Loucy (cell line): ENCODE data around the gene PTPRN2.

Source experiments
- H2AFZ ChIP-seq: fragments of 200-600 bp; sonication (generic); 2 replicates; pipeline ENCODE4 v1.6.0; 2016; ENCODE audit warnings: antibody characterized with exemption, mild to moderate bottlenecking, low read length, moderate library complexity
- H3F3A ChIP-seq: fragments of 200-600 bp; 2 replicates; pipeline ENCODE4 v1.6.0; 2016; ENCODE audit warnings: antibody characterized with exemption, low read depth, mild to moderate bottlenecking
- H3K27me3 ChIP-seq: fragments of 200-600 bp; sonication (generic); 2 replicates; pipeline ENCODE4 v1.6.1; 2014; ENCODE audit warnings: low read length, mild to moderate bottlenecking; ENCODE audit not compliant: insufficient read depth, poor library complexity, severe bottlenecking
- H3K36me3 ChIP-seq: fragments of 200-600 bp; sonication (generic); 2 replicates; pipeline ENCODE4 v1.6.1; 2016; ENCODE audit warnings: low read length; ENCODE audit not compliant: insufficient read depth
- H3K4me1 ChIP-seq: fragments of 200-600 bp; sonication (generic); 2 replicates; pipeline ENCODE4 v1.5.1; 2014; ENCODE audit warnings: low read length, mild to moderate bottlenecking; ENCODE audit not compliant: insufficient read depth, poor library complexity, severe bottlenecking
- H3K4me2 ChIP-seq: fragments of 200-600 bp; sonication (generic); 2 replicates; pipeline ENCODE4 v1.6.0; 2014; ENCODE audit warnings: antibody characterized with exemption, low read length, low read depth, mild to moderate bottlenecking; ENCODE audit not compliant: poor library complexity, severe bottlenecking
- H3K4me3 ChIP-seq: fragments of 200-600 bp; sonication (generic); 2 replicates; pipeline ENCODE4 v1.5.1; 2014; ENCODE audit warnings: low read length, mild to moderate bottlenecking, mixed read lengths; ENCODE audit not compliant: poor library complexity, severe bottlenecking
- H3K79me2 ChIP-seq: fragments of 200-600 bp; sonication (generic); 2 replicates; pipeline ENCODE4 v1.6.1; 2014; ENCODE audit warnings: low read length; ENCODE audit not compliant: insufficient read depth
- H3K9ac ChIP-seq: fragments of 200-600 bp; sonication (generic); 2 replicates; pipeline ENCODE4 v1.6.0; 2014; ENCODE audit warnings: mild to moderate bottlenecking, low read depth, low read length, moderate library complexity; ENCODE audit not compliant: poor library complexity, severe bottlenecking
- H3K9me2 ChIP-seq: fragments of 200-600 bp; sonication (generic); replicated peaks from 2 replicates; pipeline ENCODE4 v1.6.1; 2016; ENCODE audit warnings: low read depth, low read length, mixed read lengths
- H3K9me3 ChIP-seq: fragments of 200-600 bp; sonication (generic); 2 replicates; pipeline ENCODE4 v1.6.1; 2014; ENCODE audit warnings: mild to moderate bottlenecking, antibody characterized with exemption, low read length, low read depth; ENCODE audit not compliant: insufficient read depth
- H4K20me1 ChIP-seq: fragments of 200-600 bp; sonication (generic); 2 replicates; pipeline ENCODE4 v1.6.0; 2014; ENCODE audit warnings: antibody characterized with exemption, low read length, mild to moderate bottlenecking; ENCODE audit not compliant: insufficient read depth, poor library complexity, severe bottlenecking
- EZH2phosphoT487 ChIP-seq: fragments of 200-600 bp; IDR thresholded peaks from 2 replicates; pipeline ENCODE4 v1.6.1; 2018; ENCODE audit warnings: antibody characterized with exemption, mild to moderate bottlenecking, moderate library complexity, borderline replicate concordance
- TF ChIP-seq, protein P1 (sequence below): fragments of 200-600 bp; sonication (generic); conservative IDR thresholded peaks from 2 replicates; pipeline ENCODE4 v1.5.1; 2014; ENCODE audit warnings: mild to moderate bottlenecking, antibody characterized with exemption, low read length

Gene PTPRN2

GRCh38 chr7:157646551-157646950 is 941.1 kb downstream of the PTPRN2 start:
- no peak for TF ChIP-seq EZH2phosphoT487
- TF ChIP-seq, protein P1, sequence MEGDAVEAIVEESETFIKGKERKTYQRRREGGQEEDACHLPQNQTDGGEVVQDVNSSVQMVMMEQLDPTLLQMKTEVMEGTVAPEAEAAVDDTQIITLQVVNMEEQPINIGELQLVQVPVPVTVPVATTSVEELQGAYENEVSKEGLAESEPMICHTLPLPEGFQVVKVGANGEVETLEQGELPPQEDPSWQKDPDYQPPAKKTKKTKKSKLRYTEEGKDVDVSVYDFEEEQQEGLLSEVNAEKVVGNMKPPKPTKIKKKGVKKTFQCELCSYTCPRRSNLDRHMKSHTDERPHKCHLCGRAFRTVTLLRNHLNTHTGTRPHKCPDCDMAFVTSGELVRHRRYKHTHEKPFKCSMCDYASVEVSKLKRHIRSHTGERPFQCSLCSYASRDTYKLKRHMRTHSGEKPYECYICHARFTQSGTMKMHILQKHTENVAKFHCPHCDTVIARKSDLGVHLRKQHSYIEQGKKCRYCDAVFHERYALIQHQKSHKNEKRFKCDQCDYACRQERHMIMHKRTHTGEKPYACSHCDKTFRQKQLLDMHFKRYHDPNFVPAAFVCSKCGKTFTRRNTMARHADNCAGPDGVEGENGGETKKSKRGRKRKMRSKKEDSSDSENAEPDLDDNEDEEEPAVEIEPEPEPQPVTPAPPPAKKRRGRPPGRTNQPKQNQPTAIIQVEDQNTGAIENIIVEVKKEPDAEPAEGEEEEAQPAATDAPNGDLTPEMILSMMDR, result no peak
- H3F3A ChIP-seq, result no peaks in the 10 kb centered on the region
- H3K9me3 ChIP-seq, result peaks cover 3% of the 10 kb centered on the region; the same call in 1 of the 2 replicates
- no peak overlapping the region for H3K4me3 ChIP-seq
- H3K79me2 ChIP-seq, result no peaks in the 10 kb centered on the region
- H3K36me3 ChIP-seq, result peaks cover 6% of the 10 kb centered on the region; the same call in 1 of the 2 replicates
- no peak overlapping the region for H3K4me2 ChIP-seq
- H3K9me2 ChIP-seq, result no peaks in the 10 kb centered on the region
- peaks cover 6% of the 10 kb centered on the region for H3K4me1 ChIP-seq
- no peaks in the 10 kb centered on the region for H3K27me3 ChIP-seq
- H3K9ac ChIP-seq, result no peak overlapping the region
- H2AFZ ChIP-seq, result no peak overlapping the region
- H4K20me1 ChIP-seq, result no peaks in the 10 kb centered on the region

DNA sequence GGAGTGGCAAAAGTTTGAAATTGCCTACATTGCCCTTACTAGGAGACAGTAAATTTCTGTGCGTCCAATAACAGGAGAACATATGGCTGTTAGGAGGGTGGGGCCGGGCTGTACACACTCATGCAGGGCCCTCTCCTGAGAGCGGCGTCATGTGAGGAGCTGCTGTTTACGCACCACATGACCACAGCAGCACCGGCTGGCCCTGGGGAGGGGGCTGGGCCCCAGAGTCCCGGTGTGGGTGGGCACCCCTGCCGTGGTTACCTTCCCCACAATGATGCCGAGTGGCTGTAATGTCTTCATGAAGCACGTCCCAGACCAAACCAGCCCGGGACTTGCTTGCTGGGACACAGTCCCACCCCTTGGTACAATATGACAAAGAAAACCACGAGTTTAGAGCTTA is 942.1 kb downstream of the PTPRN2 start:
- Histone ChIP-seq H3K9ac (no peak overlapping the region), H3K9me3 (peaks cover 10% of the 10 kb centered on the region; the same call in 1 of the 2 replicates), H3F3A (no peaks in the 10 kb centered on the region), H3K4me1 (peaks cover 6% of the 10 kb centered on the region), H3K4me2 (no peak overlapping the region), H2AFZ (no peak overlapping the region), H3K9me2 (no peaks in the 10 kb centered on the region), H3K79me2 (no peaks in the 10 kb centered on the region), H3K4me3 (no peak overlapping the region), H4K20me1 (no peaks in the 10 kb centered on the region), H3K36me3 (0 out of 2 replicates have a peak, but pooled peaks cover 9% of the 10 kb centered on the region), H3K27me3 (no peaks in the 10 kb centered on the region)
- TF ChIP-seq, protein P1, result no peak
- no peak for TF ChIP-seq EZH2phosphoT487

GRCh38 chr7:157644946-157645345 is 942.7 kb downstream of the PTPRN2 start:
- 0 out of 2 replicates have a peak, but pooled peaks cover 9% of the 10 kb centered on the region for H3K36me3 ChIP-seq
- peaks cover 6% of the 10 kb centered on the region for H3K4me1 ChIP-seq
- no peak for TF ChIP-seq EZH2phosphoT487
- TF ChIP-seq, protein P1, result no peak
- no peaks in the 10 kb centered on the region for H3F3A ChIP-seq
- no peak overlapping the region for H3K9ac ChIP-seq
- H3K4me3 ChIP-seq, result no peak overlapping the region
- no peak overlapping the region for H2AFZ ChIP-seq
- H4K20me1 ChIP-seq, result no peaks in the 10 kb centered on the region
- no peak overlapping the region for H3K4me2 ChIP-seq
- H3K9me3 ChIP-seq, result peaks cover 16% of the 10 kb centered on the region
- no peaks in the 10 kb centered on the region for H3K79me2 ChIP-seq
- H3K27me3 ChIP-seq, result no peaks in the 10 kb centered on the region
- no peaks in the 10 kb centered on the region for H3K9me2 ChIP-seq
